Subcutaneous adipose tissue (tissue), 4 donors: Measurements from ENCODE around the gene PITPNM3. TPM values are rescaled to one million over a fixed set of nuclear protein-coding genes. Genes with fewer than 3 reads are reported as not detected.

Source experiments
- CTCF ChIP-seq: fragments of 450-650 bp; IDR thresholded peaks from one replicate; pipeline ENCODE4 v1.5.1; 2016; ENCODE audit warnings: low read depth, mild to moderate bottlenecking, control low read depth, antibody characterized with exemption, moderate library complexity
- small RNA-seq: library from RNA; depleted of rRNA; stranded (forward); fragments of <200 nt; gene quantifications from one replicate; pipeline ENCODE3, GENCODE V24; 2016
- total RNA-seq, 4 donors: library from RNA; depleted of rRNA; stranded (reverse); fragments of >200 nt; gene quantifications; one replicate each; pipeline ENCODE4 v1.1.0, GENCODE V29; 2016

Gene PITPNM3
- total RNA-seq, 4 donors from 2014 or later = 0.34 to 1.9 (median 1.2) TPM

GRCh38 chr17:6420173-6420641 lies 136.1 kb downstream of the PITPNM3 start:
- no peak for TF ChIP-seq CTCF

- no peak for TF ChIP-seq CTCF
Measured at GRCh38 chr17:6415616-6416015, 140.7 kb downstream of the PITPNM3 start.

- no peak for TF ChIP-seq CTCF
Measured at GRCh38 chr17:6413065-6413464, 143.3 kb downstream of the PITPNM3 start.

GRCh38 chr17:6408735-6409134 lies 147.6 kb downstream of the PITPNM3 start:
- TF ChIP-seq CTCF = no peak

GRCh38 chr17:6408276-6408675 lies 148.1 kb downstream of the PITPNM3 start:
- TF ChIP-seq CTCF = no peak

GRCh38 chr17:6402258-6402657 lies 154.1 kb downstream of the PITPNM3 start:
- TF ChIP-seq CTCF = no peak

Small RNA genes within 50 kb of the gene (small RNA-seq; reads per million reads assigned to genes)
- gene RF00017 (not detected), gene RNA5SP435 (0.36 reads per million)

Other genes starting within 250 kb of the PITPNM3 start
- not detected for gene AIPL1, start 121.4 kb downstream of the PITPNM3 start, total RNA-seq
- gene PIMREG, start 112.1 kb downstream of the PITPNM3 start, total RNA-seq = 1 to 10 TPM in 2 of 4 donors, not detected in 2; 2.4 to 2.6 TPM
- gene KIAA0753, start 84.2 kb upstream of the PITPNM3 start, total RNA-seq = 10 to 100 TPM; 10.6 to 17.5 (median 11.1) TPM
- gene TXNDC17, start 84.5 kb upstream of the PITPNM3 start, total RNA-seq = 100 to 1,000 TPM in 2 of 4 donors, 10 to 100 TPM in 2; 67.0 to 216 (median 115) TPM
- gene MED31, start 95.0 kb upstream of the PITPNM3 start, total RNA-seq = 10 to 100 TPM in 3 of 4 donors, 1 to 10 TPM in 1; 6.2 to 18.8 (median 12.1) TPM
- 1 to 10 TPM in 1 of 4 donors, under 1 TPM in 1, not detected in 2; 0.85 to 2.0 TPM for gene C17orf100, start 95.2 kb upstream of the PITPNM3 start, total RNA-seq
- gene SLC13A5, start 156.8 kb upstream of the PITPNM3 start, total RNA-seq = not detected
- 100 to 1,000 TPM in 1 of 4 donors, 10 to 100 TPM in 3; 29.5 to 128 (median 34.2) TPM for gene XAF1, start 199.5 kb upstream of the PITPNM3 start, total RNA-seq
- gene FBXO39, start 219.7 kb upstream of the PITPNM3 start, total RNA-seq = 1 to 10 TPM in 1 of 4 donors, under 1 TPM in 1, not detected in 2; 0.66 to 4.7 TPM